Prostate gland (tissue), 2 donors: ENCODE data around the gene PIMREG.

Experiments used
- POLR2A ChIP-seq: fragments of 450-650 bp; IDR thresholded peaks from one replicate; pipeline ENCODE4 v1.6.1; 2016; ENCODE audit warnings: antibody characterized with exemption, mild to moderate bottlenecking
- POLR2AphosphoS5 ChIP-seq: sonication (generic); formaldehyde crosslinking; IDR thresholded peaks from one replicate; pipeline ENCODE4 v1.6.1; 2017; ENCODE audit warnings: antibody characterized with exemption
- TF ChIP-seq, protein P1 (sequence below), 4 experiments: fragments of 200-600 bp in 2 of 4; fragments of 450-650 bp in 2 of 4; sonication (generic) in 2 of 4; IDR thresholded peaks; 1 replicate in 3 of 4; 2 replicates in 1 of 4; pipeline ENCODE4 v1.5.1; 2016 to 2019; ENCODE audit warnings: antibody characterized with exemption in 4 of 4, mild to moderate bottlenecking in 2 of 4, moderate library complexity in 2 of 4

DNA sequence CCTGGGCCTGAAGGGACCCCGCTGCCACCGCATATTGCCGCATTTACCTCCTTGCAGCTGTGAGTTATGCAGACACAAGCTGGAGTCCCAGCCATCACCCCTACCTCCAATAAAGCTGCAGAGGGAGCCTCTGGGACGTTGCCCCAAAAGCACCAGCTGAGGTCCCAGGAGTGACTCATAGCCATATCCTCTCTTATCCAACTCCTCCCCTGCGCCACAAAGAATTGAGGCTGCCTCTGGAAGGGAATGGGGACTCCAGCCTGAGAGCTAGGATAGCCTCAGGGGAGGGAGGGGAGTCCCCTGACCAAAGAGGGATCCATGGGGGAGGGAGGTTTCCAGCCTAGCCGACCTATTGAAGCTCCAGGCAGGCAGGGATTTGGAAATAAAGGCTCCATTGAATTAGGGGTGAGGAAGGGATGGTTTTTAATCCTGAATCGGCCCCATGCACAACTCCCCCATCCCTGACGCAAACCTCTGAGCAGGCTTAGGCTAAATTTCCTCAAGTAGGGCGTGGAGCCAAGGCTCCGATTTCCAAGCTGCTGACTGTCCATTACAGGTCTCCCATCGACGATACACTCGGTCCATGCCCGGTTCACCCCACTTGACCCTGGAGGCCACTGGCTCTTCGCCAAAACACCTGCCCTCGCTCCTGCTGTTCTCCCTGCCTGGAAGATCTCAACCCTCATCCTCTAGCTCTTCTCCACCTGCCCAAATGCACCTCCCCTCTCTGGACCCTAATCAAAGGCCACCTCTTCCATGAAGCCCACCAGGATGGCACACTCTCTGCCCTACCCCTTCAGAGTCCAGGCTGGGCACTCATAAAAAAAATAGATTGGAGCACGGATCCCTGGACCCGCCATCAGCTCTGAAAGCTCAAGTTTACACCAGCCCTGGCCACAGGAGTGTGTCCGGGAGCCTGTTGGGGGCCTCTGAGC is 27.5 kb downstream of the PIMREG start:
- TF ChIP-seq POLR2AphosphoS5 (no peak), POLR2A (no peak)
- TF ChIP-seq, protein P1, sequence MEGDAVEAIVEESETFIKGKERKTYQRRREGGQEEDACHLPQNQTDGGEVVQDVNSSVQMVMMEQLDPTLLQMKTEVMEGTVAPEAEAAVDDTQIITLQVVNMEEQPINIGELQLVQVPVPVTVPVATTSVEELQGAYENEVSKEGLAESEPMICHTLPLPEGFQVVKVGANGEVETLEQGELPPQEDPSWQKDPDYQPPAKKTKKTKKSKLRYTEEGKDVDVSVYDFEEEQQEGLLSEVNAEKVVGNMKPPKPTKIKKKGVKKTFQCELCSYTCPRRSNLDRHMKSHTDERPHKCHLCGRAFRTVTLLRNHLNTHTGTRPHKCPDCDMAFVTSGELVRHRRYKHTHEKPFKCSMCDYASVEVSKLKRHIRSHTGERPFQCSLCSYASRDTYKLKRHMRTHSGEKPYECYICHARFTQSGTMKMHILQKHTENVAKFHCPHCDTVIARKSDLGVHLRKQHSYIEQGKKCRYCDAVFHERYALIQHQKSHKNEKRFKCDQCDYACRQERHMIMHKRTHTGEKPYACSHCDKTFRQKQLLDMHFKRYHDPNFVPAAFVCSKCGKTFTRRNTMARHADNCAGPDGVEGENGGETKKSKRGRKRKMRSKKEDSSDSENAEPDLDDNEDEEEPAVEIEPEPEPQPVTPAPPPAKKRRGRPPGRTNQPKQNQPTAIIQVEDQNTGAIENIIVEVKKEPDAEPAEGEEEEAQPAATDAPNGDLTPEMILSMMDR (IDR thresholded peaks at IDR 0.05) = no peak
